Fibroblast of lung (primary cell): ENCODE data around the gene MAML3. TPM values are rescaled to one million over a fixed set of nuclear protein-coding genes. Genes with fewer than 3 reads are reported as not detected.

Experiments
- DNase-seq, 2 donors: peaks; one replicate each; pipeline versions ENCODE4 v3.0.0 to v3.0.0-alpha.2; 2010; ENCODE audit warnings: low read depth in 2 of 2
- H2AFZ ChIP-seq: 2 replicates; pipeline ENCODE4 v1.5.1; 2012; ENCODE audit warnings: low read length, control low read depth, inconsistent platforms
- H3K27ac ChIP-seq: 2 replicates; pipeline ENCODE4 v1.5.1; 2011; ENCODE audit warnings: low read length, control low read depth; ENCODE audit not compliant: insufficient read depth
- H3K27me3 ChIP-seq: 2 replicates; pipeline ENCODE4 v1.5.1; 2011; ENCODE audit warnings: mild to moderate bottlenecking, low read length; ENCODE audit not compliant: control insufficient read depth, insufficient read depth
- H3K36me3 ChIP-seq: 2 replicates; pipeline ENCODE4 v1.5.1; 2011; ENCODE audit warnings: low read length; ENCODE audit not compliant: control insufficient read depth, insufficient read depth
- H3K4me1 ChIP-seq: 2 replicates; pipeline ENCODE4 v1.5.1; 2011; ENCODE audit warnings: low read length; ENCODE audit not compliant: control insufficient read depth, insufficient read depth; ENCODE audit errors: extremely low read depth
- H3K4me2 ChIP-seq: 2 replicates; pipeline ENCODE4 v1.5.1; 2011; ENCODE audit warnings: low read length, control low read depth; ENCODE audit not compliant: insufficient read depth; ENCODE audit errors: extremely low read depth
- H3K4me3 ChIP-seq, 4 experiments: fragments of 200-600 bp in 1 of 4; sonication (generic) in 1 of 4; replicated peaks in 1 of 4; 2 replicates each; pipeline ENCODE4 v1.5.1; 2011 to 2016; ENCODE audit warnings: low read length in 4 of 4, low read depth in 3 of 4, mild to moderate bottlenecking in 3 of 4, control low read depth in 2 of 4, inconsistent platforms in 1 of 4, mixed read lengths in 1 of 4; ENCODE audit not compliant: insufficient read depth in 1 of 4; ENCODE audit errors: control extremely low read depth in 1 of 4
- H3K79me2 ChIP-seq: 2 replicates; pipeline ENCODE4 v1.5.1; 2012; ENCODE audit warnings: mild to moderate bottlenecking, low read length, inconsistent platforms; ENCODE audit not compliant: control insufficient read depth, insufficient read depth
- H3K9ac ChIP-seq: 2 replicates; pipeline ENCODE4 v1.5.1; 2011; ENCODE audit warnings: mild to moderate bottlenecking, low read length, control low read depth; ENCODE audit not compliant: insufficient read depth
- H3K9me3 ChIP-seq: 2 replicates; pipeline ENCODE4 v1.5.1; 2012; ENCODE audit warnings: low read depth, low read length; ENCODE audit not compliant: control insufficient read depth, insufficient read depth
- H4K20me1 ChIP-seq: 2 replicates; pipeline ENCODE4 v1.5.1; 2011; ENCODE audit warnings: low read length; ENCODE audit not compliant: control insufficient read depth, insufficient read depth; ENCODE audit errors: extremely low read depth
- CTCF ChIP-seq, 2 donors: IDR thresholded peaks in 1 of 2; conservative IDR thresholded peaks in 1 of 2; 1 replicate in 1 of 2; 2 replicates in 1 of 2; pipeline ENCODE4 v1.5.1; 2011 to 2012; ENCODE audit warnings: low read length in 2 of 2, control low read depth in 1 of 2, inconsistent platforms in 1 of 2, low read depth in 1 of 2, mild to moderate bottlenecking in 1 of 2
- EZH2 ChIP-seq: IDR thresholded peaks from 2 replicates; pipeline ENCODE4 v1.5.1; 2012; ENCODE audit warnings: low read length, control low read depth, mild to moderate bottlenecking; ENCODE audit errors: missing control alignments
- polyA plus RNA-seq, 2 donors: library from polyadenylated mRNA; depleted of rRNA in 1 of 2; stranded (reverse) in 1 of 2; unstranded in 1 of 2; fragments of >200 nt; gene quantifications; 2 replicates each; pipeline ENCODE4 v1.2.1, GENCODE V29; 2011 to 2012; ENCODE audit warnings: missing spikeins in 1 of 2
- total RNA-seq: library from RNA; depleted of rRNA; stranded (reverse); fragments of >200 nt; gene quantifications from 2 replicates; pipeline ENCODE4 v1.2.1, GENCODE V29; 2014

MAML3 gene
- total and polyA plus RNA-seq, 2 donors (not counting 1 experiment from before 2014, with no cell fraction given), result 2.0 to 2.8 TPM

- Histone ChIP-seq H3K79me2 (no peaks in the 10 kb centered on the region), H3K4me3 (no peak overlapping the region), H4K20me1 (no peaks in the 10 kb centered on the region), H3K4me1 (no peaks in the 10 kb centered on the region), H3K36me3 (no peaks in the 10 kb centered on the region), H3K27ac (no peak overlapping the region), H3K9me3 (no peaks in the 10 kb centered on the region), H3K9ac (no peak overlapping the region), H2AFZ (no peak overlapping the region), H3K27me3 (no peaks in the 10 kb centered on the region), H3K4me2 (no peak overlapping the region)
- no peak for TF ChIP-seq EZH2
- no peak for TF ChIP-seq CTCF (conservative IDR thresholded peaks at IDR 0.05 in 1 of 2, IDR thresholded peaks at IDR 0.05 in 1 of 2; ENCODE audit: low read depth in 1 of 2, low read length in 2 of 2)
- DNase-seq, result no peak
Measured at GRCh38 chr4:139841464-139842195, 312.4 kb downstream of the MAML3 start.

- no peaks in the 10 kb centered on the region for H3K9me3 ChIP-seq
- no peaks in the 10 kb centered on the region for H3K27me3 ChIP-seq
- no peaks in the 10 kb centered on the region for H3K79me2 ChIP-seq
- no peak for DNase-seq
- no peaks in the 10 kb centered on the region for H3K4me1 ChIP-seq
- H3K9ac ChIP-seq, result no peak overlapping the region
- H3K4me2 ChIP-seq, result no peak overlapping the region
- no peaks in the 10 kb centered on the region for H4K20me1 ChIP-seq
- no peak overlapping the region for H3K4me3 ChIP-seq
- no peak overlapping the region for H2AFZ ChIP-seq
- H3K36me3 ChIP-seq, result no peaks in the 10 kb centered on the region
- no peak for TF ChIP-seq EZH2
- H3K27ac ChIP-seq, result no peak overlapping the region
Measured at GRCh38 chr4:139840773-139841172, 313.2 kb downstream of the MAML3 start.

- Histone ChIP-seq H3K36me3 (no peaks in the 10 kb centered on the region), H3K27me3 (no peaks in the 10 kb centered on the region), H3K9ac (no peak overlapping the region), H3K9me3 (no peaks in the 10 kb centered on the region), H4K20me1 (no peaks in the 10 kb centered on the region), H2AFZ (no peak overlapping the region), H3K4me3 (no peak overlapping the region), H3K27ac (no peak overlapping the region), H3K4me1 (no peaks in the 10 kb centered on the region), H3K79me2 (no peaks in the 10 kb centered on the region), H3K4me2 (no peak overlapping the region)
- TF ChIP-seq EZH2 (no peak), CTCF (conservative IDR thresholded peaks at IDR 0.05 in 1 of 2, IDR thresholded peaks at IDR 0.05 in 1 of 2; ENCODE audit: low read depth in 1 of 2, low read length in 2 of 2) (no peak)
- no peak for DNase-seq
Measured at GRCh38 chr4:139839403-139840031, 314.5 kb downstream of the MAML3 start.
